ENCODE measurements around the gene SCARB1. TPM values are rescaled to one million over a fixed set of nuclear protein-coding genes. Genes with fewer than 3 reads are reported as not detected.

The SCARB1 gene
- total and polyA plus RNA-seq, 2 of the 13 experiments (the other 11 are each of a cell fraction or from before 2014, with no cell fraction given), result 63.4 to 160 TPM

DNA sequence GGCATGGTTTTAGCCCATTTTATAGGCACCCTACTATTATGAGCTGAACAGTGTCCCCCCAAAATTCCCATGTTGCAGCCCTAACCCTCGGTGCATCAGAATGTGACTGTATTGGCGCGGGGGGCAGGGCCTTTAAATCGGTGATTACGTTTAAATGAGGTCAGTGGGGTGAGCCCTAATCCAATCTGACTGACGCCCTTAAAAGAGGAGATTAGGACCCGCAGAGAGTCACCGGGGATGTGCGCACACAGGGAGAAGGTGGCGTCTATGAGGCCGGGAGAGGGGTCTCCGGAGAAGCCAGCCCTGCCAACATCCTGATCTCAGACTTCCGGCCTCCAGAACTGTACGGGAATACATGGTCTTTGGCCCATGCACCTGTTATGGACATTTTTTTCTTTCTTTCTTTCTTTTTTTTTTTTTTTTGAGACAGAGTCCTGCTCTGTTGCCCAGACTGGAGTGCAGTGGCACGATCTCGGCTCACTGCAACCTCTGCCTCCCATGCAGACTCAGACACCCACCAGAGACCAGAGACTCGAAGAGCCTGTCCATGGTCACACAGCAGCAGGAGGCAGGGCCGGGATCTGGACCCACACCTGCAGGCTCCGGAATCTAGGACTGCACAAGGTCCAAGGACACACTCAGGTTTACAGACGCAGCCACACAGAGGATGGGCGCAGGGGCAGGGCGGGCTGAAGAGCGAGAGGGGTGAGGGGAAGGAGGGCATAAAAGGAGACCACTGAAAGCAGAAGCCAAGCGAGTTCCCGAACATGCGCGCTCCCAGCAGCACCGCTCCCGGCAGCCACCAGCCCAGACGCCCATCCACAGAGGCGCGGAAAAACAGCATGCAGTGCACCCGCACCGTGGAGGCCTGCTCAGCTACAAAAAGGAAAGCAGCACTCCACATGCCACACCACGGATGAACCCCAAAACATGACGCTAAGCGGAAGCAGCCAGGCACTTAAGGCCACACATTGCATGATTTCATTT, 19.0 kb downstream of the SCARB1 start (continued):
- peak; percentile 66 for TF ChIP-seq ZNF121 (CRISPR knock-in tag; IDR thresholded peaks at IDR 0.05)
- TF ChIP-seq, protein P1, sequence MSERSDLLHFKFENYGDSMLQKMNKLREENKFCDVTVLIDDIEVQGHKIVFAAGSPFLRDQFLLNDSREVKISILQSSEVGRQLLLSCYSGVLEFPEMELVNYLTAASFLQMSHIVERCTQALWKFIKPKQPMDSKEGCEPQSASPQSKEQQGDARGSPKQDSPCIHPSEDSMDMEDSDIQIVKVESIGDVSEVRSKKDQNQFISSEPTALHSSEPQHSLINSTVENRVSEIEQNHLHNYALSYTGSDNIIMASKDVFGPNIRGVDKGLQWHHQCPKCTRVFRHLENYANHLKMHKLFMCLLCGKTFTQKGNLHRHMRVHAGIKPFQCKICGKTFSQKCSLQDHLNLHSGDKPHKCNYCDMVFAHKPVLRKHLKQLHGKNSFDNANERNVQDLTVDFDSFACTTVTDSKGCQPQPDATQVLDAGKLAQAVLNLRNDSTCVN (CRISPR knock-in tag; IDR thresholded peaks at IDR 0.05; ENCODE audit: borderline replicate concordance), result peak; percentile 31; the same call in 1 of the 2 replicates
- TF ChIP-seq KDM1A (CRISPR knock-in tag; IDR thresholded peaks at IDR 0.05), result 0 out of 2 replicates have a peak, but pooled peaks have one; percentile 20
- TF ChIP-seq ZBTB38 (CRISPR knock-in tag; IDR thresholded peaks at IDR 0.05), result peak; percentile 91
- TF ChIP-seq, protein P2, sequence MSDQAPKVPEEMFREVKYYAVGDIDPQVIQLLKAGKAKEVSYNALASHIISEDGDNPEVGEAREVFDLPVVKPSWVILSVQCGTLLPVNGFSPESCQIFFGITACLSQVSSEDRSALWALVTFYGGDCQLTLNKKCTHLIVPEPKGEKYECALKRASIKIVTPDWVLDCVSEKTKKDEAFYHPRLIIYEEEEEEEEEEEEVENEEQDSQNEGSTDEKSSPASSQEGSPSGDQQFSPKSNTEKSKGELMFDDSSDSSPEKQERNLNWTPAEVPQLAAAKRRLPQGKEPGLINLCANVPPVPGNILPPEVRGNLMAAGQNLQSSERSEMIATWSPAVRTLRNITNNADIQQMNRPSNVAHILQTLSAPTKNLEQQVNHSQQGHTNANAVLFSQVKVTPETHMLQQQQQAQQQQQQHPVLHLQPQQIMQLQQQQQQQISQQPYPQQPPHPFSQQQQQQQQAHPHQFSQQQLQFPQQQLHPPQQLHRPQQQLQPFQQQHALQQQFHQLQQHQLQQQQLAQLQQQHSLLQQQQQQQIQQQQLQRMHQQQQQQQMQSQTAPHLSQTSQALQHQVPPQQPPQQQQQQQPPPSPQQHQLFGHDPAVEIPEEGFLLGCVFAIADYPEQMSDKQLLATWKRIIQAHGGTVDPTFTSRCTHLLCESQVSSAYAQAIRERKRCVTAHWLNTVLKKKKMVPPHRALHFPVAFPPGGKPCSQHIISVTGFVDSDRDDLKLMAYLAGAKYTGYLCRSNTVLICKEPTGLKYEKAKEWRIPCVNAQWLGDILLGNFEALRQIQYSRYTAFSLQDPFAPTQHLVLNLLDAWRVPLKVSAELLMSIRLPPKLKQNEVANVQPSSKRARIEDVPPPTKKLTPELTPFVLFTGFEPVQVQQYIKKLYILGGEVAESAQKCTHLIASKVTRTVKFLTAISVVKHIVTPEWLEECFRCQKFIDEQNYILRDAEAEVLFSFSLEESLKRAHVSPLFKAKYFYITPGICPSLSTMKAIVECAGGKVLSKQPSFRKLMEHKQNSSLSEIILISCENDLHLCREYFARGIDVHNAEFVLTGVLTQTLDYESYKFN (CRISPR knock-in tag; conservative IDR thresholded peaks at IDR 0.05), result 0 out of 2 replicates have a peak, but pooled peaks have one; percentile 19
- TF ChIP-seq, protein P3, sequence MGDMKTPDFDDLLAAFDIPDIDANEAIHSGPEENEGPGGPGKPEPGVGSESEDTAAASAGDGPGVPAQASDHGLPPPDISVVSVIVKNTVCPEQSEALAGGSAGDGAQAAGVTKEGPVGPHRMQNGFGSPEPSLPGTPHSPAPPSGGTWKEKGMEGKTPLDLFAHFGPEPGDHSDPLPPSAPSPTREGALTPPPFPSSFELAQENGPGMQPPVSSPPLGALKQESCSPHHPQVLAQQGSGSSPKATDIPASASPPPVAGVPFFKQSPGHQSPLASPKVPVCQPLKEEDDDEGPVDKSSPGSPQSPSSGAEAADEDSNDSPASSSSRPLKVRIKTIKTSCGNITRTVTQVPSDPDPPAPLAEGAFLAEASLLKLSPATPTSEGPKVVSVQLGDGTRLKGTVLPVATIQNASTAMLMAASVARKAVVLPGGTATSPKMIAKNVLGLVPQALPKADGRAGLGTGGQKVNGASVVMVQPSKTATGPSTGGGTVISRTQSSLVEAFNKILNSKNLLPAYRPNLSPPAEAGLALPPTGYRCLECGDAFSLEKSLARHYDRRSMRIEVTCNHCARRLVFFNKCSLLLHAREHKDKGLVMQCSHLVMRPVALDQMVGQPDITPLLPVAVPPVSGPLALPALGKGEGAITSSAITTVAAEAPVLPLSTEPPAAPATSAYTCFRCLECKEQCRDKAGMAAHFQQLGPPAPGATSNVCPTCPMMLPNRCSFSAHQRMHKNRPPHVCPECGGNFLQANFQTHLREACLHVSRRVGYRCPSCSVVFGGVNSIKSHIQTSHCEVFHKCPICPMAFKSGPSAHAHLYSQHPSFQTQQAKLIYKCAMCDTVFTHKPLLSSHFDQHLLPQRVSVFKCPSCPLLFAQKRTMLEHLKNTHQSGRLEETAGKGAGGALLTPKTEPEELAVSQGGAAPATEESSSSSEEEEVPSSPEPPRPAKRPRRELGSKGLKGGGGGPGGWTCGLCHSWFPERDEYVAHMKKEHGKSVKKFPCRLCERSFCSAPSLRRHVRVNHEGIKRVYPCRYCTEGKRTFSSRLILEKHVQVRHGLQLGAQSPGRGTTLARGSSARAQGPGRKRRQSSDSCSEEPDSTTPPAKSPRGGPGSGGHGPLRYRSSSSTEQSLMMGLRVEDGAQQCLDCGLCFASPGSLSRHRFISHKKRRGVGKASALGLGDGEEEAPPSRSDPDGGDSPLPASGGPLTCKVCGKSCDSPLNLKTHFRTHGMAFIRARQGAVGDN (CRISPR knock-in tag; IDR thresholded peaks at IDR 0.05), result peak; percentile 74
- no peak for TF ChIP-seq MAFF (IDR thresholded peaks at IDR 0.05; ENCODE audit: low read depth, low read length)
- TF ChIP-seq ZNF547 (CRISPR knock-in tag; IDR thresholded peaks at IDR 0.05), result no peak
